B cell (primary cell): ENCODE data around the gene HMCN1. TPM values are rescaled to one million over a fixed set of nuclear protein-coding genes. Genes with fewer than 3 reads are reported as not detected.
"Not testable (repeated sequence)": the region's sequence is repeated elsewhere in the genome, so short reads cannot be mapped to it uniquely, and the experiment has no call there.

Experiments used
- ATAC-seq: fragments of 200-7000 bp; cut with Tn5 transposase; one replicate; pipeline ENCODE4 v1.10.0; 2021; ENCODE audit warnings: low read depth, mild to moderate bottlenecking, moderate number of reproducible peaks, moderate library complexity
- CTCF ChIA-PET: fragments of 350-600 bp; sonication (Branson Sonifier 250); formaldehyde crosslinking; loops from one replicate; lab custom pipeline; 2021; ENCODE audit warnings: antibody characterized with exemption, inconsistent platforms; lab: Charles Lee
- POLR2A ChIA-PET: fragments of 350-600 bp; sonication (Branson Sonifier 250); formaldehyde crosslinking; loops from one replicate; lab custom pipeline; 2021; ENCODE audit warnings: antibody characterized with exemption; lab: Charles Lee
- DNase-seq: peaks from one replicate; pipeline ENCODE4 v3.0.0; 2013
- H2AFZ ChIP-seq: 2 replicates; pipeline ENCODE4 v1.6.1; 2012; ENCODE audit warnings: mild to moderate bottlenecking, low read depth, low read length; ENCODE audit not compliant: insufficient read depth, poor library complexity, severe bottlenecking
- H3K27ac ChIP-seq, 2 donors: 1 replicate in 1 of 2; 2 replicates in 1 of 2; pipeline ENCODE4 v1.5.1; 2012 to 2013; ENCODE audit warnings: low read length in 2 of 2, mild to moderate bottlenecking in 2 of 2, moderate library complexity in 1 of 2
- H3K27me3 ChIP-seq, 4 experiments: fragments of 200-600 bp in 1 of 4; sonication (generic) in 1 of 4; replicated peaks in 1 of 4; 1 replicate in 2 of 4; 2 replicates in 2 of 4; pipeline versions ENCODE4 v1.6.1 to v1.7.0; 2013 to 2016; ENCODE audit warnings: low read length in 3 of 4, mild to moderate bottlenecking in 2 of 4, mixed read lengths in 1 of 4, moderate library complexity in 1 of 4; ENCODE audit not compliant: insufficient read depth in 4 of 4, control insufficient read depth in 3 of 4; ENCODE audit errors: control extremely low read depth in 1 of 4
- H3K36me3 ChIP-seq, 2 experiments: replicated peaks in 1 of 2; 1 replicate in 1 of 2; 2 replicates in 1 of 2; pipeline versions ENCODE4 v1.6.1 to v1.7.1; 2013; ENCODE audit warnings: low read length in 1 of 2; ENCODE audit not compliant: insufficient read depth in 2 of 2, control insufficient read depth in 1 of 2; ENCODE audit errors: control extremely low read depth in 1 of 2, extremely low read depth in 1 of 2
- H3K4me1 ChIP-seq, 2 donors: fragments of 200-600 bp in 1 of 2; sonication (generic) in 1 of 2; 1 replicate in 1 of 2; 2 replicates in 1 of 2; pipeline versions ENCODE4 v1.5.1 to v1.6.1; 2013 to 2017; ENCODE audit warnings: low read length in 2 of 2; ENCODE audit not compliant: control insufficient read depth in 2 of 2, insufficient read depth in 2 of 2
- H3K4me2 ChIP-seq: replicated peaks from 2 replicates; pipeline ENCODE3; 2012; ENCODE audit warnings: mild to moderate bottlenecking, low read depth, low read length; ENCODE audit not compliant: poor library complexity, severe bottlenecking
- H3K4me3 ChIP-seq, 5 experiments: fragments of 200-600 bp in 1 of 5; sonication (generic) in 1 of 5; 1 replicate in 3 of 5; 2 replicates in 2 of 5; pipeline versions ENCODE4 v1.5.1 to v1.7.0; 2011 to 2016; ENCODE audit warnings: low read length in 4 of 5, mild to moderate bottlenecking in 4 of 5, low read depth in 2 of 5, control low read depth in 1 of 5, moderate library complexity in 1 of 5; ENCODE audit not compliant: insufficient read depth in 1 of 5; ENCODE audit errors: control extremely low read depth in 1 of 5, extremely low read depth in 1 of 5
- H3K79me2 ChIP-seq: fragments of 200-600 bp; sonication (generic); one replicate; pipeline ENCODE4 v1.6.0; 2016; ENCODE audit warnings: low read length; ENCODE audit not compliant: control insufficient read depth, insufficient read depth
- H3K9ac ChIP-seq: fragments of 200-600 bp; sonication (generic); 2 replicates; pipeline ENCODE4 v1.6.1; 2017; ENCODE audit warnings: mild to moderate bottlenecking, low read length, moderate library complexity
- H3K9me3 ChIP-seq, 3 donors: one replicate each; pipeline versions ENCODE4 v1.6.1 to v1.7.1; 2013; ENCODE audit warnings: low read length in 2 of 3; ENCODE audit not compliant: control insufficient read depth in 2 of 3, insufficient read depth in 1 of 3; ENCODE audit errors: control extremely low read depth in 1 of 3
- H4K20me1 ChIP-seq: 2 replicates; pipeline ENCODE4 v1.6.0; 2012; ENCODE audit warnings: mild to moderate bottlenecking, low read length; ENCODE audit not compliant: insufficient read depth, control insufficient read depth, poor library complexity, severe bottlenecking
- H3K27ac Mint-ChIP-seq: one replicate; pipeline ENCODE4 v1.8.0; 2021; ENCODE audit warnings: mixed read lengths
- H3K27me3 Mint-ChIP-seq: one replicate; pipeline ENCODE4 v1.8.0; 2021; ENCODE audit warnings: mixed read lengths
- H3K4me1 Mint-ChIP-seq: one replicate; pipeline ENCODE4 v1.8.0; 2021; ENCODE audit warnings: mixed read lengths
- H3K4me3 Mint-ChIP-seq: one replicate; pipeline ENCODE4 v1.8.0; 2021; ENCODE audit warnings: mixed read lengths
- H3K9me3 Mint-ChIP-seq: one replicate; pipeline ENCODE4 v1.8.0; 2022; ENCODE audit warnings: mixed read lengths; ENCODE audit not compliant: insufficient read depth
- CTCF ChIP-seq: fragments of 200-600 bp; IDR thresholded peaks from one replicate; pipeline ENCODE4 v1.8.0; 2022; ENCODE audit warnings: antibody characterized with exemption, mild to moderate bottlenecking
- EZH2 ChIP-seq: IDR thresholded peaks from 2 replicates; pipeline ENCODE4 v1.6.1; 2012; ENCODE audit warnings: borderline replicate concordance, low read depth, mild to moderate bottlenecking, moderate library complexity, low read length; ENCODE audit not compliant: insufficient read depth, poor library complexity, severe bottlenecking
- WGBS: methylation state at CpG from one replicate; pipeline ENCODE4 v1.1.5; 2013; ENCODE audit warnings: missing lambda C conversion rate; ENCODE audit not compliant: insufficient coverage; 5-methylcytosine and 5-hydroxymethylcytosine counted together
- intact Hi-C: fragments of 100-400 bp; cut with micrococcal nuclease; formaldehyde crosslinking; loops from one replicate; pipeline ENCODE4 v1.10.0; 2022
- polyA plus RNA-seq: library from polyadenylated mRNA; depleted of rRNA; stranded (reverse); fragments of >200 nt; gene quantifications from 2 replicates; pipeline ENCODE4 v1.2.3, GENCODE V29; 2012
- total RNA-seq, 2 donors: library from RNA; stranded (reverse); fragments of 120-200 nt in 1 of 2; gene quantifications; 1 replicate in 1 of 2; 2 replicates in 1 of 2; pipeline versions ENCODE4 v1.2.3 to v1.2.4, GENCODE V29; 2013 to 2022

HMCN1 gene
- total and polyA plus RNA-seq, 2 donors (not counting 1 experiment from before 2014, with no cell fraction given), result not detected

GRCh38 chr1:185775501-185775900 lies 41.3 kb downstream of the HMCN1 start:
- no peak for DNase-seq
- POLR2A ChIA-PET, result no interaction called here

GRCh38 chr1:185776522-185776921 lies 42.3 kb downstream of the HMCN1 start:
- ATAC-seq, result no peak

More at GRCh38 chr1:185775501-185775900, 41.3 kb downstream of the HMCN1 start:
- Histone ChIP-seq H3K4me2 (no peak overlapping the region), H3K4me1 (no peaks in the 10 kb centered on the region), H3K9ac (no peak overlapping the region), H3K9me3 (no peaks in the 10 kb centered on the region), H3K27me3 (no peaks in the 10 kb centered on the region), H3K79me2 (no peaks in the 10 kb centered on the region), H4K20me1 (no peaks in the 10 kb centered on the region), H2AFZ (no peak overlapping the region), H3K27ac (no peak overlapping the region), H3K4me3 (no peak overlapping the region), H3K36me3 (no peaks in the 10 kb centered on the region)
- ATAC-seq, result no peak
- Mint-ChIP-seq H3K27me3 (peaks cover 4% of the 10 kb centered on the region), H3K27ac (no peak overlapping the region), H3K4me1 (no peaks in the 10 kb centered on the region), H3K4me3 (no peak overlapping the region), H3K9me3 (no peaks in the 10 kb centered on the region)
- TF ChIP-seq EZH2 (no peak), CTCF (no peak)
- CTCF ChIA-PET, result no interaction called here
- intact Hi-C loops, result no loop called here

GRCh38 chr1:185783860-185784259 lies 49.7 kb downstream of the HMCN1 start:
- H3K4me1 ChIP-seq, H3K36me3 ChIP-seq, H3K27ac Mint-ChIP-seq, H3K27ac ChIP-seq, H3K9me3 Mint-ChIP-seq, DNase-seq, POLR2A ChIA-PET, H2AFZ ChIP-seq, H4K20me1 ChIP-seq, H3K27me3 ChIP-seq, H3K4me2 ChIP-seq, intact Hi-C loops, H3K27me3 Mint-ChIP-seq, H3K4me3 Mint-ChIP-seq, H3K4me1 Mint-ChIP-seq, H3K9me3 ChIP-seq, CTCF ChIA-PET, H3K79me2 ChIP-seq, ATAC-seq, H3K9ac ChIP-seq, H3K4me3 ChIP-seq: not testable (repeated sequence)
- WGBS, result 79% methylated on average over 9 of the region's 10 CpGs

More at GRCh38 chr1:185776522-185776921, 42.3 kb downstream of the HMCN1 start:
- Histone ChIP-seq H3K27ac (no peak overlapping the region), H3K9ac (no peak overlapping the region), H3K4me2 (no peak overlapping the region), H3K79me2 (no peaks in the 10 kb centered on the region), H3K36me3 (no peaks in the 10 kb centered on the region), H3K9me3 (no peaks in the 10 kb centered on the region), H3K4me1 (no peaks in the 10 kb centered on the region), H2AFZ (no peak overlapping the region), H3K4me3 (no peak overlapping the region), H3K27me3 (no peaks in the 10 kb centered on the region), H4K20me1 (no peaks in the 10 kb centered on the region)
- intact Hi-C loops, result no loop called here
- Mint-ChIP-seq H3K27me3 (peaks cover 6% of the 10 kb centered on the region), H3K27ac (no peak overlapping the region), H3K4me1 (no peaks in the 10 kb centered on the region), H3K4me3 (no peak overlapping the region), H3K9me3 (no peaks in the 10 kb centered on the region)
- ChIA-PET POLR2A (no interaction called here), CTCF (no interaction called here)
- no peak for DNase-seq
- no peak for TF ChIP-seq EZH2
- no peak for TF ChIP-seq CTCF
